Fibroblast of lung (primary cell): Measurements from ENCODE around the gene RASA2.

Experiments used
- CTCF ChIP-seq, 2 donors: IDR thresholded peaks in 1 of 2; conservative IDR thresholded peaks in 1 of 2; 1 replicate in 1 of 2; 2 replicates in 1 of 2; pipeline ENCODE4 v1.5.1; 2011 to 2012; ENCODE audit warnings: low read length in 2 of 2, control low read depth in 1 of 2, inconsistent platforms in 1 of 2, low read depth in 1 of 2, mild to moderate bottlenecking in 1 of 2
- EZH2 ChIP-seq: IDR thresholded peaks from 2 replicates; pipeline ENCODE4 v1.5.1; 2012; ENCODE audit warnings: low read length, control low read depth, mild to moderate bottlenecking; ENCODE audit errors: missing control alignments

DNA sequence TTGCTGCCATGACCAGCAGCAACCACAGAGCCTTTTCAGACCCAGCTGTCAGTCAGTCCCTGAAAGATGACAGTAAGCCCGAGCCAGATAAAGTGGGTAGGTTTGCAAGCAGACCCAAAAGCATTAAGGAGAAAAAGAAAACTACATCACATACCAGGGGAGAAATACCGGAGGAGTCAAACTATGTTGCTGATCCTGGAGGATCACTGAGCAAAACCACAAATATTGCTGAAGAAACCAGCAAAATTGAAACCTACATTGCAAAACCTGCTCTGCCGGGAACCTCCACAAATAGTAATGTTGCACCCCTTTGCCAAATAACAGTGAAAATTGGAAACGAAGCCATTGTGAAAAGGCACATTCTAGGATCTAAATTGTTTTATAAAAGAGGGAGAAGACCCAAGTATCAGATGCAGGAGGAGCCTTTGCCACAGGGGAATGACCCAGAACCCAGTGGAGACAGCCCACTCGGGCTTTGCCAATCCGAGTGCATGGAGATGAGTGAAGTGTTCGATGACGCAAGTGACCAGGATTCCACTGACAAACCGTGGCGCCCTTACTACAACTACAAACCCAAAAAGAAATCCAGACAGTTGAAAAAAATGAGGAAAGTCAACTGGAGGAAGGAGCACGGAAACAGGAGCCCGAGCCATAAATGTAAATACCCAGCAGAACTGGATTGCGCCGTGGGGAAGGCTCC, 42.1 kb upstream of the RASA2 start:
- TF ChIP-seq CTCF (conservative IDR thresholded peaks at IDR 0.05 in 1 of 2, IDR thresholded peaks at IDR 0.05 in 1 of 2; ENCODE audit: low read depth in 1 of 2, low read length in 2 of 2) (no peak), EZH2 (no peak)
